ENCODE results near the gene NDNF.

The NDNF gene

DNA sequence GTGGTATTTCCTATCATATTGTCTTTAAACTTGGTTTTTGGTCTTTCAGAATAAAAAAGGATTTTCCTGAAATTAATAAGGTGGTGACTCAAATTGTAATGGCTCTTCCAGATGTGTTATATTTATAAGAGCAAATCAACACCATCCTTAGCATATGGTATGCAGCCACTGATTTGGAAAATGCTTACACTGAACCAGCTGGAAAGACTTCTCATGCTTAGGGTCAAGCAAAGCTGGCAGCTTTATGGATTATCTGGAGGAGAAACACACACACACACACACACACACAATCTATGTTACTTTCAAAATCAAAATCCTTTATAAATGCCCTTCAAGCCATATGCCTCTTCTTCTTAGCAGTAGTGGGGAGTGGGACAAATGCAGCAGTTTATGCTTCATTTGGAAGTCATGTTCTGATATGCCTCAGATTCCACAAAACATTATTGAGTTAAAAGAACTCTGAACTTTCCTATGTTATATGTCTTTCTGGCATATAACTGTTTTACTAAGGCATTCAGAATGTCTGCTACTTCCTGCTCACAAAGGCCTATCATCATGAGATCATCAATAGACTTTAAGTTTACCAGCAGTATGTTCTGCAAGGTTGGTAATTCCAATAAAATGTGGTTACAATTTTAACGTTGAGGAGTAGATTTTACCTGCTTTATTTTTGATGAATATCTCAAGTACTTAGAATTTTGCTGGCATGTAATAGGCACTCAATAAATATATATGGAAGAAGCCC, 76.9 kb downstream of the NDNF start:
- Histone ChIP-seq H3K4me3 (ENCODE audit: low read length, poor library complexity, severe bottlenecking) (no peak overlapping the region), H3K4me1 (ENCODE audit: insufficient read depth, low read length, poor library complexity, severe bottlenecking) (no peaks in the 10 kb centered on the region), H2AFZ (ENCODE audit: low read length) (no peak overlapping the region), H3K9me2 (replicated peaks; ENCODE audit: low read depth, low read length) (no peaks in the 10 kb centered on the region), H3K9ac (ENCODE audit: low read depth, low read length, poor library complexity, severe bottlenecking) (no peak overlapping the region), H3K36me3 (ENCODE audit: insufficient read depth, low read length) (no peaks in the 10 kb centered on the region), H4K20me1 (ENCODE audit: insufficient read depth, low read length, poor library complexity, severe bottlenecking) (no peaks in the 10 kb centered on the region), H3F3A (ENCODE audit: low read depth) (no peaks in the 10 kb centered on the region), H3K4me2 (ENCODE audit: low read depth, low read length, poor library complexity, severe bottlenecking) (no peak overlapping the region), H3K79me2 (ENCODE audit: insufficient read depth, low read length) (no peaks in the 10 kb centered on the region), H3K27me3 (ENCODE audit: insufficient read depth, low read length, poor library complexity, severe bottlenecking) (no peaks in the 10 kb centered on the region), H3K9me3 (ENCODE audit: insufficient read depth, low read depth, low read length) (no peaks in the 10 kb centered on the region)
- TF ChIP-seq, protein P1, sequence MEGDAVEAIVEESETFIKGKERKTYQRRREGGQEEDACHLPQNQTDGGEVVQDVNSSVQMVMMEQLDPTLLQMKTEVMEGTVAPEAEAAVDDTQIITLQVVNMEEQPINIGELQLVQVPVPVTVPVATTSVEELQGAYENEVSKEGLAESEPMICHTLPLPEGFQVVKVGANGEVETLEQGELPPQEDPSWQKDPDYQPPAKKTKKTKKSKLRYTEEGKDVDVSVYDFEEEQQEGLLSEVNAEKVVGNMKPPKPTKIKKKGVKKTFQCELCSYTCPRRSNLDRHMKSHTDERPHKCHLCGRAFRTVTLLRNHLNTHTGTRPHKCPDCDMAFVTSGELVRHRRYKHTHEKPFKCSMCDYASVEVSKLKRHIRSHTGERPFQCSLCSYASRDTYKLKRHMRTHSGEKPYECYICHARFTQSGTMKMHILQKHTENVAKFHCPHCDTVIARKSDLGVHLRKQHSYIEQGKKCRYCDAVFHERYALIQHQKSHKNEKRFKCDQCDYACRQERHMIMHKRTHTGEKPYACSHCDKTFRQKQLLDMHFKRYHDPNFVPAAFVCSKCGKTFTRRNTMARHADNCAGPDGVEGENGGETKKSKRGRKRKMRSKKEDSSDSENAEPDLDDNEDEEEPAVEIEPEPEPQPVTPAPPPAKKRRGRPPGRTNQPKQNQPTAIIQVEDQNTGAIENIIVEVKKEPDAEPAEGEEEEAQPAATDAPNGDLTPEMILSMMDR (conservative IDR thresholded peaks at IDR 0.05; ENCODE audit: low read length): no peak
- no peak for TF ChIP-seq EZH2phosphoT487 (IDR thresholded peaks at IDR 0.05; ENCODE audit: borderline replicate concordance)

DNA sequence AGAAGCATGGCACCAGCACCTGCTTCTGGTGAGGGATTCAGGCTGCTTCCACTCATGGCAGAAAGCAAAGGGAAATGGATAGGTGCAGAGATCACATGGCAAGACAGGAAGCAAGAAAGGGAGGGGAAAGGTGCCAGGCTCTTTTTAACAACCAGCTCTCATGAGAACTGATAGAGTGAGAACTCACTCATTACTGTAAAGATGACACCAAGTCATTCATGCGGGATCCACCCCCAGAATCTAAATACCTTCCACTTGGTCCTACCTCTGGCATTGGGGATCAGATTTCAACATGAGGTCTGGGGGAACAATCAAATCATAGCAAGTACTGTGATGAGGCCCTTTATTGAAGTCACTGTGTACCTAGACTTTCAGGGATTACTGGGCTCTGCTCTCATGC, 77.8 kb downstream of the NDNF start:
- Histone ChIP-seq H3K4me2 (ENCODE audit: low read depth, low read length, poor library complexity, severe bottlenecking) (no peak overlapping the region), H3K9ac (ENCODE audit: low read depth, low read length, poor library complexity, severe bottlenecking) (no peak overlapping the region), H3F3A (ENCODE audit: low read depth) (no peaks in the 10 kb centered on the region), H4K20me1 (ENCODE audit: insufficient read depth, low read length, poor library complexity, severe bottlenecking) (no peaks in the 10 kb centered on the region), H3K9me3 (ENCODE audit: insufficient read depth, low read depth, low read length) (no peaks in the 10 kb centered on the region), H3K9me2 (replicated peaks; ENCODE audit: low read depth, low read length) (no peaks in the 10 kb centered on the region), H2AFZ (ENCODE audit: low read length) (no peak overlapping the region), H3K27me3 (ENCODE audit: insufficient read depth, low read length, poor library complexity, severe bottlenecking) (no peaks in the 10 kb centered on the region), H3K79me2 (ENCODE audit: insufficient read depth, low read length) (no peaks in the 10 kb centered on the region), H3K4me1 (ENCODE audit: insufficient read depth, low read length, poor library complexity, severe bottlenecking) (no peaks in the 10 kb centered on the region), H3K36me3 (ENCODE audit: insufficient read depth, low read length) (no peaks in the 10 kb centered on the region), H3K4me3 (ENCODE audit: low read length, poor library complexity, severe bottlenecking) (no peak overlapping the region)
- TF ChIP-seq EZH2phosphoT487 (IDR thresholded peaks at IDR 0.05; ENCODE audit: borderline replicate concordance): no peak
- TF ChIP-seq, protein P1 (conservative IDR thresholded peaks at IDR 0.05; ENCODE audit: low read length): no peak

DNA sequence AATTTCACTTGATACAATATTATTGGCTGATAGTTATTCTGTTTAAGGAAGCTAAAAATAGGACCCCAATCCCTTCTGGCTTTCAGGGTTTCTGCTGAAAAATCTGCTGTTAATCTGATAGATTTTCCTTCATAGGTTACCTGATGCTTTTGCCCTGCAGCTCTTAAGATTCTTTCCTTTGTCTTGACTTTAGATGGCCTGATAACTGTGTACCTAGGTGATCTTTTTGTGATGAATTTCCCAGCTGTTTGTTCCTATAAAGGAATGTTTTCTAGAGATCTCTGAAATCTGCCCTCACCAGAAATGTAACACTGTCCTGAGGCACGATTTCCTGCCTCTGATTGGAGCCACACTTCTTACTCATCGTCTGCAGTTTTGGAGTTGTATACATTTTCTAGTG, 80.5 kb downstream of the NDNF start:
- H3F3A ChIP-seq (ENCODE audit: low read depth): no peaks in the 10 kb centered on the region
- no peak overlapping the region for H3K4me3 ChIP-seq (ENCODE audit: low read length, poor library complexity, severe bottlenecking)
- H2AFZ ChIP-seq (ENCODE audit: low read length): no peak overlapping the region
- TF ChIP-seq EZH2phosphoT487 (IDR thresholded peaks at IDR 0.05; ENCODE audit: borderline replicate concordance): no peak
- TF ChIP-seq, protein P1 (conservative IDR thresholded peaks at IDR 0.05; ENCODE audit: low read length): no peak
- no peak overlapping the region for H3K9ac ChIP-seq (ENCODE audit: low read depth, low read length, poor library complexity, severe bottlenecking)
- no peaks in the 10 kb centered on the region for H3K79me2 ChIP-seq (ENCODE audit: insufficient read depth, low read length)
- no peaks in the 10 kb centered on the region for H3K9me2 ChIP-seq (replicated peaks; ENCODE audit: low read depth, low read length)
- no peaks in the 10 kb centered on the region for H3K27me3 ChIP-seq (ENCODE audit: insufficient read depth, low read length, poor library complexity, severe bottlenecking)
- H3K9me3 ChIP-seq (ENCODE audit: insufficient read depth, low read depth, low read length): no peaks in the 10 kb centered on the region
- H4K20me1 ChIP-seq (ENCODE audit: insufficient read depth, low read length, poor library complexity, severe bottlenecking): no peaks in the 10 kb centered on the region
- H3K4me2 ChIP-seq (ENCODE audit: low read depth, low read length, poor library complexity, severe bottlenecking): no peak overlapping the region
- no peaks in the 10 kb centered on the region for H3K36me3 ChIP-seq (ENCODE audit: insufficient read depth, low read length)
- no peaks in the 10 kb centered on the region for H3K4me1 ChIP-seq (ENCODE audit: insufficient read depth, low read length, poor library complexity, severe bottlenecking)

Data from Loucy (cell line).